G401.6 (cell line): ENCODE results near the gene CCS.
"Not testable (repeated sequence)": the region's sequence is repeated elsewhere in the genome, so short reads cannot be mapped to it uniquely, and the experiment has no call there.

Experiments used
- FAIRE-seq: peaks from 2 replicates; lab custom pipeline; 2012; peaks lifted over from hg19 to GRCh38; lab: Jason Lieb, UNC

The CCS gene

DNA sequence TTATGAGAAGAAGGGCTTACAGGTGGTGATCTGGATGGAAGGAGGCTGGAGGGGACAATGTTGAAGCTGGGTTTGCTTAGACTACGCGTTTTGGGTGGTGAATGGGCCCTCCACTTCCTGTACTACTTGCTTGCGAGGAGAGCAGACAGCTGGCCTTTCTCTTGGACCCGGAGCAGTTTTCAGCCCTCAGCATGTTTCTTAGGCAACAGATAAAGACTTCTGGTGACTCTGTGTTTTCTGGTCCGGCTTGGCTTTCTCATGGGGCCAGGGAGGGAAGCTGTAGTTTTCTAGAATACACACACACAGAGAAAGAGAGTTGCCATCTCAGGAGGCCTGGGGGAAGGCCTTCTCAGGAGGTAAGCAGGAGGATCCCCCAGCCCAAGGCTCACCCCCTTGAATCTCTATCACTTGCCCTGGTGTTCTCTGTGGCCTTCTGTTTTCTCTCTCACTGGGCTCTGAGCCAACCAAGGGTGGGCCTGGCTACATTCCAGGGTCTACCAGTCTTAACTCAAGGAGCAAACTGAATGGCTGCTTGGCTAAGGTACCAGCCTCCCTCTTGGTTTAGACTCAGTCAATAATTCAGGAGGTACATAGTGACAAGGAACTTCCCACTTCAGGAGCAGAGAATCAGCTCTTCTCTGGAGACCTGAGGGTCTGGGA, 2.4 kb downstream of the CCS start:
- no peak for FAIRE-seq

DNA sequence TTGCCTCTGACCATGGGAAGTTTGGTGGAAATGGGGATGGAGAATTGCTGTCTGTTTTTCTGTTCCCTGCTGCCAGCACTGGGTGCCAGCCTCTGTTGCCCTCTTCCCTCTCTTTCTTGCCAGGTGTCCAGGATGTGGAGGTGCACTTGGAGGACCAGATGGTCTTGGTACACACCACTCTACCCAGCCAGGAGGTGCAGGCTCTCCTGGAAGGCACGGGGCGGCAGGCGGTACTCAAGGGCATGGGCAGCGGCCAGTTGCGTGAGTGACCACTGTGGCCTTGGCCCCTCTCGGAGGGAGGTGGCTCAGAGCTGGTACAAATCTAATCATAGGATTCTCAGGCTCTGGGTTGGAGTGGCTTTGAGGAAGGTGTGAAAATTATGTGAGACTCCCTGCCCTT, 6.0 kb downstream of the CCS start:
- no peak for FAIRE-seq

DNA sequence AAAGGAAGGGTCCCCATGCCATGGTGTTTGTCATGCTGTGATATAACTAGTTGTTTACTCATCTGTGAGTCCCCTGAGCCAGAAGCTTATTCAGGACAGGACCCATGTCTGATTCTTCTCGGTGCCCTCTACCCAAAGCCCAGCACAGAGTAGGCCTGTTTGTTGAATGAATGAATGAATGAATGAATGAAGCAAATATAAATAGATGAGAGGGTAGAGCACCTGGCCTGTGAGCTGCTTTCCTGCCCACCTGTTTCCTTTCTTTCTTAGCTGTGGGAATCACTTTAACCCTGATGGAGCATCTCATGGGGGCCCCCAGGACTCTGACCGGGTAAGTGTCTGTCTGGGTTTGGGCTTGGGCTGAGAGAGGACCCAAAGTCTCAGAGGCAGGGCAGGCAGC, 7.2 kb downstream of the CCS start:
- no peak for FAIRE-seq

DNA sequence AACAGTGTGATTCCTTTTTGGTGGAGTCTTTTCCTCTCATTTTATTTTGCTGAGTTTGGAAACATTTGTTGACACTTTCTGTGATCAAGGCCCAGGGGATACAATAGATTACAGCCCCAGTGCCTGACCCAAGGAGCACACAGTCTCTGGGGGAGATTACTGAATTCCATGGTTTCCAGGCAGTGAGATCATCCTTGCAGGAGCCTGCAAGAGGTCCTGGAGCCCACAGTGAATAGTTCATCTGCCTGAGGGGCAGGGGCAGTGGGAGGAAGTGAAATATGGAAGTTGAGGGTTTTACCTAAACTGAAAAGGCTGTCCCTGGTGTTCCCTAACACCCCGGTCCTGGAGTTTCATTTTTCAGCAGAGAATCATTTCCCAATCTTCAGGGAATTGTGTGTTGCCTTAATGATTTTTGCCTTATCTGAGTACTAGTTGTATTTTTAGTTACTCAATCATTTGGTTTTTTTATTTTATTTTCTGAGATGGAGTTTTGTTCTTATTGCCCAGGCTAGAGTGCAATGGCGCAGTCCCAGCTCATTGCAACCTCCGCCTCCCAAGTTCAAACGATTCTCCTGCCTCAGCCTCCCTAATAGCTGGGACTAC, 7.7 kb downstream of the CCS start:
- FAIRE-seq: no peak

DNA sequence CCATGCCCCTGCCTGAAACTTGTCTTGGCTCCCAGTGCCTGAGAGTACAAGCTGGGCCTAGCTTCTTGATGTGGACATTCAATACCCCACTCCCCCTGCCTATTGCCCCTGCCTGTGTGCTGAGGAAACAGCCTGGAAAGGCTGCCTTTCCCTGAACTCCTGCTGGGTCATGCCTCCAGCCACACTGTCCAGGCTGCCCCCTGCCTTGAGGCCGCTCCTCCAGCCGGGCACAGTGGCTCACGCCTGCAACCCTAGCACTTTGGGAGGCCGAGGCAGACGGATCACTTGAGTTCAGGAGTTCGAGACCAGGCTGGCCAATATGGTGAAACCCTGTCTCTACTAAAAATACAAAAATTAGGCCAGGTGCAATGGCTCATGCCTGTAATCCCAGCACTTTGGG, 10.1 kb downstream of the CCS start:
- no peak for FAIRE-seq

DNA sequence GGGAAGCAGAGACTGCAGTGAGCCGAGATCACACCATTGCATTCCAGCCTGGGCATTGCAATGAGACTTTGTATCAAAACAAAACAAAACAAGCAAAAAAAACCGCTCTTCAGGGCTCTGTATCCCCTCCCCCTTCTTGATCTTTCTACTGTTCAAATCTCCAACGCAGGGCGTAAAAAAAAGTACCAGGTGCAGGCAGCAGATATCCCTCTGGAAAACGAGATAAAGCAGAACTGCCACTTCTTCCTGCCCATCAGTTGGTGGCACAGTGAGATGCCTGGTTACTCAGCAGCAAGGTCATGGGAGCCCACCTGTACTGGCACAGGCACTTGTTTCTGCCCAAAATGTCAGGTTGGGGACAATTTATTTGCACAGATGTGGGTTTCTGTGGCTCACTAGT, 11.2 kb downstream of the CCS start:
- no peak for FAIRE-seq

DNA sequence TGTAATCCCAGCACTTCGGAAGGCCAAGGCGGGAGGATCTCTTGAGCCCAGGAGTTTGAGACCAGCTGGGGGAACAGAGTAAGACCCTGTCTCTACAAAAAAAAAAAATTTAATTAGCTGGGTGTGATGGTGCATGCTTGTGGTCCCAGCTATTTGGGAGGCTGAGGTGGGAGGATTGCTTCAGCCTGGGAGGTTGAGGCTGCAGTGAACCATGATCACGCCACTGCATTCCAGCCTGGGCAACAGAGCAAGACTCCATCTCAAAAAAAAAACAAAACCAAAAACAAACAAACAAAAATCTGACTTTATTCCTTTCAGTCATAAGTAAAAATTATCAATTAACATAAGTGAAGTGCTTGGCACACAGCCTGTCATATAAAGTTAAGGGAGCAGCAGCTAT, 13.6 kb downstream of the CCS start:
- not testable (repeated sequence) for FAIRE-seq

DNA sequence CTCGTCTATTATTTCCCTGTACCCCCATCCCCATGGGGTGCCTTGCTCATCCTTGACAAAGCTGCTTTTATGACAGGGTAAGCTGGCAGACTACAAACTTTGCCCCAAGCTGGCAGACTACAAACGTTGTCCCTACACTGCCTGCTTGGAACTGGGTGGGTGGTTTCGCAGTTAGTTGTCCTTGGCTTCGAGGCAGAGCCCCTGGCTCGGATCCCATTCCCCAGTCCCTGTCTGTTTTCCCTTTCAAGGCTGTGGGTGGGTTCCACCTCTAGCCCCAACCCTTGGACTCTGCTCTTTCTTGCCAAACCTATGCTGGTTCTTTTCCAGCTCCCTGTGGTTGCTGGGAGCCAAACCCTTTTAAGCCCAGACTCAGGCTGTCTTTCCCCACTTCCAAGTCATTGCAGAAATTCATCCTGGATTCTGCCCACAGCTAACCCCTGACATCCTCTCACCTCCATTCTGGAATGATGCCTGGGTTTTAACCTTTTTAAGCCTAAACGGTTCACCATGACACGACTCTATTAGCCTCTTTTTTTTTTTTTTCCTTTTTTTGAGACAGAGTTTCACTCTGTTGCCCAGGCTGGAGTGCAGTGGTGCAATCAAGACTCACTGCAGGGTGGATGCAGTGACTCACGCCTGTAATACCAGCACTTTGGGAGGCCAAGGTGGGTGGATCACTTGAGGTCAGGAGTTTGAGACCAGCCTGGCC, 14.3 kb downstream of the CCS start:
- FAIRE-seq: no peak

DNA sequence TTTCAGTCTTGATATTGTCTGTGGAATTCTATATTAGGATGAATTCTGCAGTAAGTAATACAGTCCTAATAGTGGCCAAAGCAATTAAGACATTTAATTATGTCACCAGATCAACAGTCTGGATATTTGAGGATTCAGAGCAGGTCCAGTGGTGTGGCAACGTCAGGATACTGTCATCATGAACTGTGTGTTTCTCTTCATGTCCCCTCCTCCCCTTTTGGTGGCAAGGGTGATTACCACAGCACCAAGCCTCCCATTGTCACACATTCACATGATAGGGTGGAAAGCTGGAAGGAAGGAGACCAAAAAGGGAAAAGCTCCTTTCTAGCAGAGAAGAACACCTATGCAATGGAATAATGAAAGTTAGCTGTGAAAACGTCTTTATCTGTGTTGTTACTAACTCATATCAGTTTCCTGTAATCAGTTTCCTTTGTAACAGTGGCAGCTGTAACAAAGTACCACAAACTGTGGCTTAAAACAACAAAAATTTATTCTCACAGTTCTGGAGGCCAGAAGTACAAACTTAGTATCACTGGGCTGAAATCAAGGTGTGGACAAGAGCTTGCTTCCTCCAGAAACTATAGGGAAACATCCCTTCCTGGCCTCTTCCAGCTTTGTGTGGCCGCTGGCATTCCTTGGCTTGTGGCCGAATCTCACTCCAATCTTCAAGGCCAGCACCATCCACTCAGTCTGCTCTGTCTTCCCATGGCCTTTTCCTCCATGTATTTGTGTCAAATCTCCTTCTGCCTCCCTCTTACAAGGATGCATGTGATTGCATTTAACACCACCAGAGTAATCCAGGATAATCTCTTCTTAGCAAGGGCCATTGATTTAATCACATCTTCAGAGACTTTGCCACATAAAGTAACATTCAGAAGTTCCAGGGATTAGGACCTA, 17.0 kb downstream of the CCS start:
- no peak for FAIRE-seq

DNA sequence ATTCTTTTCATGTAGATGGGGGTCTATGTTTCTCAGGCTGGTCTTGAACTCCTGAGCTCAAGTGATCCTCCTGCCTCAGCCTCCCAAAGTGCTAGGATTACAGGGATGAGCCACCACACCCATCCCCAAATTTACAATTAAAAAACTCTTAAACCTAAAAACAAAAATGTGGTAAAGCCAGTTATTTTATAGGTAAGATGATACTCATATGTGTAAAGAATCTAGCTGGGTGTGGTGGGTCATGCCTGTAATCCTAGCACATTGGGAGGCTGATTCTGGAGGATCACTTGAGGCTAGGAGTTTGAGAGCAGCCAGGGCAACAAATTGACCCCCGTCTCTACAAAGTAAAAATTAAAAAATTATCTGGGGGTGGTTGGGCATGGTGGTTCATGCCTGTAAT, 19.5 kb downstream of the CCS start:
- FAIRE-seq: no peak

DNA sequence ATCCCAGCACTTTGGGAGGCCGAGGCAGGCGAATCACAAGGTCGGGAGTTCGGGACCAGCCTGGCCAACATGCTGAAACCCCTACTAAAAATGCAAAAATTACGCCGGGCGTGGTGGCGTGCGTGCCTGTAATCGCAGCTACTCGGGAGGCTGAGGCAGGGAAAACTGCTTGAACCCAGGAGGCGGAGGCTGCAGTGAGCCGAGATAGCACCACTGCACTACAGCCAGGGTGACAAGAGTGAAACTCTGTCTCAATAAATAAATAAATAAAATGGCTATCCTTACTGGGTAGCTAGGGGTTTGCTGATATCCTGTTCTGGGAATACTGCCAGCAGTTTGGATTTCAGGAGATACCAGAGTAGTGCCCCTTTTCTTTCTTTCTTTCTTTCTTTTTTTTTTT, 21.1 kb downstream of the CCS start:
- no peak for FAIRE-seq

DNA sequence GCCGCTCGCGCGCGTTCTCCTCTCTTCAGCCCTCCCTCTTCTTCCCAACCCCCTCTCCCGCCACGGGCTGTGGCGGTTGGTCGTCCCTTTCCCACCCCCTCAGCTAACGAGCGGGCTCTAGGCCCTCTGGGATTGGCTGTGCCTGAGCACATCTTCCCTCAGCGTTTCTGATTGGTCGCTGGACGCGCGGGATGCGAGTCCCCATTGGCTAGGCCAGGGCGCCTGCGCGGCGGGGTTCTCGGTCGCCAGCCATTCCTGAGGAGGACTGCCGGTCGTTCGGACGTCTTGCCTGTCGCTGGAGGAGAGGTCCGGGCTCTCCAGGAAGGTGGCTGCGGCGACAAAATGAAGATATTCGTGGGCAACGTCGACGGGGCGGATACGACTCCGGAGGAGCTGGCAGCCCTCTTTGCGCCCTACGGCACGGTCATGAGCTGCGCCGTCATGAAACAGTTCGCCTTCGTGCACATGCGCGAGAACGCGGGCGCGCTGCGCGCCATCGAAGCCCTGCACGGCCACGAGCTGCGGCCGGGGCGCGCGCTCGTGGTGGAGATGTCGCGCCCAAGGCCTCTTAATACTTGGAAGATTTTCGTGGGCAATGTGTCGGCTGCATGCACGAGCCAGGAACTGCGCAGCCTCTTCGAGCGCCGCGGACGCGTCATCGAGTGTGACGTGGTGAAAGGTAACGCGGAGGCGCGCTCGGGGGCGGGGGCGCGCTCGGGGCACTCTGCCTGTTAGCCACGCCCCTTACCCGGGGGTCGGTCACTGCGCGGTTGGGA, 23.6 kb downstream of the CCS start, which contains the start of gene RBM14:
Gene RBM14, plus strand, starts transcription at position 252 of the 776 bp plus-strand sequence. Its CDS starts 91 bp downstream, at position 343.
- peak; percentile 97 for FAIRE-seq

DNA sequence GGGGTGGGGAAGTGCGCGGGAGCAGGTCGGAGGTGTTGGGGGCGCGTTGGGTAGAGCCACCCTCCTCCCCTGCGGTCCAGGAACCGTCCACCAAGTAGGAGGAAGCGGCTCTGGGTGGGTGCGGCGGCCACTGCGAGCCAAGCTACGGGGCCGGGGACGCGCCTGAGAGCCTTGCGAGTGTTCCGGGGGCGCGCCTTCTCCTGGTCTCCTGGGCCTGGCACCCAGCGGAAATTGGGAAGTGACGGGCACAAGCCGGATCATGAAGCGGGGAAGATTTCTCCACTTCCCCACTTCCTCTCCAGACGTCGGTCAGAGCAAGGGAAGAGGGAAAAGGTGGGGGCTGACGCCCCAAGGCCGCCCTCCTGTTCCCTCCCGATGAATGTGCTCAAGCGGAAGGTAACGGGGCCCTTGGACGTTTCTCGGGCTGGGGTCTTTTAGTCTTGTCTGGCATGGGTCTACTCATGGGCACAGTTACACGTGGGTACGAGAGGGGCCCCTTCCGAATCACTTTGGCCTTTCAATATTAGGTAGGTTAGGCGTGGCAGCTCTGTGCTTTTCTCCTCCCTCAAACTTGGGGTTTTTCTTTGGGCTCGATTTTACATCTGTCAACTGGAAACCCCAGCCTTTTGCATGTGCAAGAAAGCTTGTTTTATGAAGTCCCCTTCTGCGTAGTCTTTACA, 24.3 kb downstream of the CCS start:
- FAIRE-seq: no peak

DNA sequence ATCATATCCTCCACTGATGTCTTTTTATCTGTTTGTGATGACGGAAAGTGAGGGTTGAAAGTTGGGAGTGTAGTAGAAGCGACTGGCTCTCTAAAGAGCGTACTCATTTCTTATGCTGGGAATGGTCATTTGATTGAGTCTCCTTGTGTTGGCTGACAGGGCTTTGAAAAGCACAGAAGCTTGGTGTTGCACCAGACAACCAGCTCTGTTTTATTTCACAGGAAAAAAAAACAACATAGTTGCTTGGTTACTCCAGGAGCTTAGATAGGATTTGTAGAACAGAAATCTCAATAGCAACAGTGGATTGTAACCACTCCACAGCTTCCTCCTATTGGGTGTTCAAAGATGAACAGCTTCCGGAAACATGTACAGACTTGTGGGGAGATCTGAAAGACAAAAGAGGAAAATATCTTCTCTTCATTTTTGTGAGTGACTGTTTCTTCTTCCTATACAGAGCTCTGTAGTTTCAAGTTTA, 26.1 kb downstream of the CCS start:
- no peak for FAIRE-seq

DNA sequence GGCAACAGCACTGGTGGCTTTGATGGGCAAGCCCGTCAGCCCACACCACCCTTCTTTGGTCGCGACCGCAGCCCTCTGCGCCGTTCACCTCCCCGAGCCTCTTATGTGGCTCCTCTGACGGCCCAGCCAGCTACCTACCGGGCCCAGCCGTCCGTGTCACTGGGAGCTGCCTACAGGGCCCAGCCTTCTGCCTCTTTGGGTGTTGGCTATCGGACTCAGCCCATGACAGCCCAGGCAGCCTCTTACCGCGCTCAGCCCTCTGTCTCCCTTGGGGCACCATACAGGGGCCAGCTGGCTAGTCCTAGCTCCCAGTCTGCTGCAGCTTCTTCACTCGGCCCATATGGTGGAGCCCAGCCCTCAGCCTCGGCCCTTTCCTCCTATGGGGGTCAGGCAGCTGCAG, 31.5 kb downstream of the CCS start:
- FAIRE-seq: no peak

DNA sequence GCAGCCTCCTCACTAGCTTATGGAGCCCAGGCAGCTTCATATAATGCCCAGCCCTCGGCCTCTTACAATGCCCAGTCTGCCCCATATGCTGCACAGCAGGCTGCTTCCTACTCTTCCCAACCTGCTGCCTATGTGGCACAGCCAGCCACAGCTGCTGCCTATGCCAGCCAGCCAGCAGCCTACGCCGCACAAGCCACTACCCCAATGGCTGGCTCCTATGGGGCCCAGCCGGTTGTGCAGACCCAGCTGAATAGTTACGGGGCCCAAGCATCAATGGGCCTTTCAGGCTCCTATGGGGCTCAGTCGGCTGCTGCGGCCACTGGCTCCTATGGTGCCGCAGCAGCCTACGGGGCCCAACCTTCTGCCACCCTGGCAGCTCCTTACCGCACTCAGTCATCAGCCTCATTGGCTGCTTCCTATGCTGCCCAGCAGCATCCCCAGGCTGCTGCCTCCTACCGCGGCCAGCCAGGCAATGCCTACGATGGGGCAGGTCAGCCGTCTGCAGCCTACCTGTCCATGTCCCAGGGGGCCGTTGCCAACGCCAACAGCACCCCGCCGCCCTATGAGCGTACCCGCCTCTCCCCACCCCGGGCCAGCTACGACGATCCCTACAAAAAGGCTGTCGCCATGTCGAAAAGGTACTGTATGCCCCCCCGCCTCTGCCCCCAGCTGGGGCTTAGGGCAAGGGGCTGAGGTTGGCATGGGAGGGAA, 32.2 kb downstream of the CCS start:
- no peak for FAIRE-seq

DNA sequence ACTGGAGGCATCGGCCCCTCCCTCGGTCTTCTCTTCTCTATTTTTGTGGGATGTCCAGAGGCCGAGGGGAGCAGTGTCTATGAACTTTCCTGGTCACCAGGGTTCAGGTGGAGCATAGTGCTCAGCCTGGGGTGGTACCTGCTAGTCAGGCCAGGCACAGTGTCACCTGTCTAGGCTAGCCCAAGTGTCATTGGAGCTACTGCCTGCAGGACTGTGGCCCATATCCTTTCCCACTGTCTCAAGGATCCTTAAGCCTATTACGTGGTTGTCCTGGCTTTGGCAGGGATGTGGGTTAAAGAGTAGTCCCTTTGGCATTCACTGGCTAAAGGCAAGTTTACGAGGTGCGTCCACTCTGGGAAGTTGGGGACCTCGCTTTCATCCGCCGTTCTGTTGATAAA, 32.8 kb downstream of the CCS start:
- FAIRE-seq: no peak

DNA sequence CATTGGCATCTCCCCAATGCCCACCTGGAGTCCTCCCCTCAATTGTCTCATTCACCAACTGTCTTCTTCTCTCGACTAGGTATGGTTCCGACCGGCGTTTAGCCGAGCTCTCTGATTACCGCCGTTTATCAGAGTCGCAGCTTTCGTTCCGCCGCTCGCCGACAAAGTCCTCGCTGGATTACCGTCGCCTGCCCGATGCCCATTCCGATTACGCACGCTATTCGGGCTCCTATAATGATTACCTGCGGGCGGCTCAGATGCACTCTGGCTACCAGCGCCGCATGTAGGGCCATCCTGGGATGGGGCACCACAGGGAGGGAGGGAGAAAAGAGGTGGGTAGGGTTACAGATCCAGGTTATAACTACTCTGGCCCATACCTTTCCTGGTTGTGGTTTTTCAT, 33.4 kb downstream of the CCS start:
- FAIRE-seq: no peak

DNA sequence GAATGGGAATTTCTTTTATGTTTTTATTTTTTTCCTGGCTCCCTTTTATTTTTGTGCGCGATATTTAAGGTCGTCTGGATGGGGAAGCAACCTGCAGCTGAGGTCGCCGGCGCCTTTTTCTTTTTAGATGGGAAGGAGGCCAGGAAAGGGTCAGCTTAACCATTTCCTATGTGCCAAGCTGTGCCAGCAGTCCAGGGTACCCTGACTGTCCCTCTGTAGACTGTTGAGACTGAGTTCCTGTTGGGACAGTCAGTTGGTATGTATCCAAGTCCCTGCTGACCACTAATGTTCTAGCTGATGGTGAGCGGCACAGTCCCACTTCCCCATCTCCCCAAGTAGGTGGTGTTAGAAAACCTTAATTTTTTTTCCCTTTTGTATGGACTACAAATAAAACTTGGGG, 33.9 kb downstream of the CCS start:
- no peak for FAIRE-seq

DNA sequence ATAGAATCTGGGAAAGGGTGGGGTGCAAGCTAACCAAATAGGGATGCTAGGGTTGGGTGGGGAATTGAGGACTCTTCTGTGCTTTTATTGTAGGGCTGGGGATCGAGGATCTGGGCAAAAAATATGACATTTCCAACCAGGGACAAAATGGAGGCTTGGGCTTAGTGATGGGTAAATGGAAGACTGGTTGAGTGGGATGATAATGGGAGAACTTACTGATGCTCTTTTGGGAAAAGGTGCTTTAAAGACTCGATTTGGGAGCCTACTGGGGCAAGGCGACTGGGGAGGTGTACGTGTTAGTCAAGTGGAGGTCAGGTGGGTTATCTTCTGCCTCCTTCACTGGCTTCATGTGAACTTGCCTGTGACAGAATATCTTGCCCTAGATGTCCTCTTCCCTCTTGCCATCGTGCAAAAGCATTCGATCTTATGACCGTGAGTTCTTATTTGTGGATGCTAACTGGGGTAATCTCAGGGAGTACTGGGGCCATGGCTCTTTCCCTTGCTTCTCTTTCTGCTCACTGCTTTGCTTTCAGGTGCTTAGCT, 35.1 kb downstream of the CCS start:
- FAIRE-seq: no peak
